OCI-LY1 (cell line): ENCODE measurements around the gene KEL.

Experiments used
- H2AFZ ChIP-seq: fragments of 200-600 bp; sonication (generic), shearing (Covaris generic); 2 replicates; pipeline ENCODE4 v1.6.0; 2014; ENCODE audit warnings: antibody characterized with exemption, mild to moderate bottlenecking, low read length
- H3F3A ChIP-seq: fragments of 200-600 bp; sonication (generic), shearing (Covaris generic); 2 replicates; pipeline ENCODE4 v1.6.0; 2014; ENCODE audit warnings: mild to moderate bottlenecking, antibody characterized with exemption, low read length, moderate library complexity; ENCODE audit not compliant: insufficient read depth
- H3K27ac ChIP-seq: fragments of 200-600 bp; sonication (generic); 2 replicates; pipeline ENCODE4 v1.5.1; 2014; ENCODE audit warnings: low read length, mixed run types, mild to moderate bottlenecking, low read depth; ENCODE audit not compliant: poor library complexity, severe bottlenecking
- H3K27me3 ChIP-seq: fragments of 200-600 bp; sonication (generic); 2 replicates; pipeline ENCODE4 v1.6.0; 2014; ENCODE audit warnings: antibody characterized with exemption, mild to moderate bottlenecking, low read length, moderate library complexity; ENCODE audit not compliant: insufficient read depth
- H3K36me3 ChIP-seq: fragments of 200-600 bp; sonication (generic); 2 replicates; pipeline ENCODE4 v1.6.1; 2014; ENCODE audit warnings: mild to moderate bottlenecking, antibody characterized with exemption, low read length, moderate library complexity, mixed read lengths; ENCODE audit not compliant: insufficient read depth
- H3K4me1 ChIP-seq: fragments of 200-600 bp; sonication (generic); 2 replicates; pipeline ENCODE4 v1.5.1; 2014; ENCODE audit warnings: mild to moderate bottlenecking, low read length, moderate library complexity; ENCODE audit not compliant: insufficient read depth, severe bottlenecking
- H3K4me2 ChIP-seq: fragments of 200-600 bp; sonication (generic), shearing (Covaris generic); 2 replicates; pipeline ENCODE4 v1.6.1; 2014; ENCODE audit warnings: low read length
- H3K4me3 ChIP-seq: fragments of 200-600 bp; sonication (generic); 2 replicates; pipeline ENCODE4 v1.5.1; 2014; ENCODE audit warnings: low read length, low read depth, mild to moderate bottlenecking, mixed read lengths; ENCODE audit not compliant: poor library complexity, severe bottlenecking
- H3K79me2 ChIP-seq: fragments of 200-600 bp; shearing (Covaris generic); 2 replicates; pipeline ENCODE4 v1.6.1; 2016; ENCODE audit warnings: mixed run types, low read length, mixed read lengths; ENCODE audit not compliant: insufficient read depth
- H3K9ac ChIP-seq: fragments of 200-600 bp; sonication (generic), shearing (Covaris generic); 2 replicates; pipeline ENCODE4 v1.6.1; 2014; ENCODE audit warnings: mild to moderate bottlenecking, low read length, mixed read lengths
- H3K9me2 ChIP-seq: fragments of 200-600 bp; sonication (generic), shearing (Covaris generic); 2 replicates; pipeline ENCODE4 v1.6.1; 2014; ENCODE audit warnings: low read depth, mild to moderate bottlenecking, low read length, mixed read lengths
- H3K9me3 ChIP-seq: fragments of 200-600 bp; shearing (Covaris generic); 2 replicates; pipeline ENCODE4 v1.6.1; 2014; ENCODE audit warnings: low read length, mixed read lengths
- H4K20me1 ChIP-seq: fragments of 200-600 bp; sonication (generic), shearing (Covaris generic); 2 replicates; pipeline ENCODE4 v1.6.0; 2016; ENCODE audit warnings: mild to moderate bottlenecking, low read length; ENCODE audit not compliant: insufficient read depth
- CTCF ChIP-seq: fragments of 200-600 bp; sonication (generic), shearing (Covaris generic); IDR thresholded peaks from 2 replicates; pipeline ENCODE4 v1.5.1; 2017; ENCODE audit warnings: mild to moderate bottlenecking, antibody characterized with exemption, low read length, moderate library complexity, mixed read lengths
- EZH2 ChIP-seq: fragments of 200-600 bp; sonication (generic), shearing (Covaris generic); IDR thresholded peaks from 2 replicates; pipeline ENCODE4 v1.8.0; 2017; ENCODE audit warnings: borderline replicate concordance, mixed run types, mild to moderate bottlenecking, antibody characterized with exemption, low read length, moderate library complexity, mixed read lengths

Gene KEL

GRCh38 chr7:142913566-142913965 lies 48.6 kb downstream of the KEL start:
- Histone ChIP-seq H3K27ac (no peak overlapping the region), H3K9me3 (no peaks in the 10 kb centered on the region), H3K9ac (no peak overlapping the region), H3K4me1 (no peaks in the 10 kb centered on the region), H3F3A (no peaks in the 10 kb centered on the region), H3K27me3 (peaks cover 3% of the 10 kb centered on the region; the same call in 1 of the 2 replicates), H4K20me1 (no peaks in the 10 kb centered on the region), H3K4me3 (no peak overlapping the region), H3K36me3 (no peaks in the 10 kb centered on the region), H3K9me2 (no peaks in the 10 kb centered on the region), H3K79me2 (no peaks in the 10 kb centered on the region), H2AFZ (no peak overlapping the region), H3K4me2 (no peak overlapping the region)
- TF ChIP-seq EZH2 (no peak), CTCF (no peak)

DNA sequence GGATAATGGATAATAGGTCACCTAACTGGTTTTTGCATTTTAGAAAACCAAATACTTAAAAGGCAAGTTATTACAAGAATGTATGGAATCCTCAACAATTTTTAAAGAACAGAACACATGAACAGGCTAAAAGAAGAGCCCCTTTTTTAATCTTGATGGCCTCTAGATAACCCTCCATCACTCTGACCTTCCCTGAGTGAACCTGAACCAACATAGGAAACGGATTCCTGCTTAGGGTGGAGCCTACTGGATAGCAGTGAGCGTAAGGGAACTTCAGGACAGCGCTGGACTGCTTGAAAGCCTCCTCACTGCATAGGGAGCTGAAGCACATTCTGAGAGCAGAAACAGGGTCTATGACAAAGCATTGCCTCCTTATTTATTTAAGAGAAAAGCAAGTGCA lies 49.1 kb downstream of the KEL start:
- Histone ChIP-seq H3K27ac (no peak overlapping the region), H4K20me1 (no peaks in the 10 kb centered on the region), H3K4me2 (no peak overlapping the region), H3K79me2 (no peaks in the 10 kb centered on the region), H3K9ac (no peak overlapping the region), H3K9me3 (no peaks in the 10 kb centered on the region), H3K4me3 (no peak overlapping the region), H3F3A (no peaks in the 10 kb centered on the region), H3K27me3 (peaks cover 3% of the 10 kb centered on the region; the same call in 1 of the 2 replicates), H3K4me1 (no peaks in the 10 kb centered on the region), H2AFZ (no peak overlapping the region), H3K9me2 (no peaks in the 10 kb centered on the region), H3K36me3 (no peaks in the 10 kb centered on the region)
- no peak for TF ChIP-seq CTCF
- no peak for TF ChIP-seq EZH2

GRCh38 chr7:142910481-142910880 lies 51.7 kb downstream of the KEL start:
- H3K9ac ChIP-seq: no peak overlapping the region
- H3K9me3 ChIP-seq: peaks cover 3% of the 10 kb centered on the region; the same call in 1 of the 2 replicates
- no peaks in the 10 kb centered on the region for H3F3A ChIP-seq
- no peak overlapping the region for H3K27ac ChIP-seq
- H3K79me2 ChIP-seq: no peaks in the 10 kb centered on the region
- no peak overlapping the region for H3K4me2 ChIP-seq
- H3K4me3 ChIP-seq: no peak overlapping the region
- H3K27me3 ChIP-seq: peaks cover 3% of the 10 kb centered on the region; the same call in 1 of the 2 replicates
- H2AFZ ChIP-seq: no peak overlapping the region
- H4K20me1 ChIP-seq: no peaks in the 10 kb centered on the region
- no peaks in the 10 kb centered on the region for H3K4me1 ChIP-seq
- TF ChIP-seq EZH2: no peak
- no peak for TF ChIP-seq CTCF
- H3K36me3 ChIP-seq: no peaks in the 10 kb centered on the region
- H3K9me2 ChIP-seq: no peaks in the 10 kb centered on the region
